ENCODE results near the gene LETM1.

Gene LETM1

DNA sequence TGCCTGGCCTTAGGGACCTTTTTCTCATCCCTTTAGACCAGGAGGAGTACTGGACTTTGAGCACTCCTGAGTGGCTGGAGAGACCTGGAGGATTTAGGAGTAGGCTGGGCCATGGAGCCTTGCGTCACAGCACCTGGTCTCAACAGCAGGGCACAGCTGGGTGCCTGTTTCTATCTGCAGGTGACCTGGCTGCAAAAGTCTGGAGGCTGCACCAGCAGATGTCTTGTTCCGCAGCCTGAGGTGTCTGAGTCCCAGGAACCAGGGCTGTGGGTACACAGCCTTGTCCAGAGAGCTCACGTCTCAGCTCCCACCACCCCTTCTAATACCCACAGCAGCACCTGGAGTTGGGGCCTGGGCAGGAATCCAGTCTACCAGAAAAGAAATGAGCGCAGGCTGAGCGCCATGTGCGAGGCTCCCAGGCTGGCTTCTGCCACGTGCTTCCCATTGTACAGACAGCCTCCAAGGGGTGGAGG lies 10.3 kb upstream of the LETM1 start:
- TF ChIP-seq, protein P1, sequence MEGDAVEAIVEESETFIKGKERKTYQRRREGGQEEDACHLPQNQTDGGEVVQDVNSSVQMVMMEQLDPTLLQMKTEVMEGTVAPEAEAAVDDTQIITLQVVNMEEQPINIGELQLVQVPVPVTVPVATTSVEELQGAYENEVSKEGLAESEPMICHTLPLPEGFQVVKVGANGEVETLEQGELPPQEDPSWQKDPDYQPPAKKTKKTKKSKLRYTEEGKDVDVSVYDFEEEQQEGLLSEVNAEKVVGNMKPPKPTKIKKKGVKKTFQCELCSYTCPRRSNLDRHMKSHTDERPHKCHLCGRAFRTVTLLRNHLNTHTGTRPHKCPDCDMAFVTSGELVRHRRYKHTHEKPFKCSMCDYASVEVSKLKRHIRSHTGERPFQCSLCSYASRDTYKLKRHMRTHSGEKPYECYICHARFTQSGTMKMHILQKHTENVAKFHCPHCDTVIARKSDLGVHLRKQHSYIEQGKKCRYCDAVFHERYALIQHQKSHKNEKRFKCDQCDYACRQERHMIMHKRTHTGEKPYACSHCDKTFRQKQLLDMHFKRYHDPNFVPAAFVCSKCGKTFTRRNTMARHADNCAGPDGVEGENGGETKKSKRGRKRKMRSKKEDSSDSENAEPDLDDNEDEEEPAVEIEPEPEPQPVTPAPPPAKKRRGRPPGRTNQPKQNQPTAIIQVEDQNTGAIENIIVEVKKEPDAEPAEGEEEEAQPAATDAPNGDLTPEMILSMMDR (IDR thresholded peaks at IDR 0.05) = no peak

GRCh38 chr4:1864076-1865008 lies 8.4 kb upstream of the LETM1 start:
- TF ChIP-seq, protein P1 (IDR thresholded peaks at IDR 0.05) = no peak

DNA sequence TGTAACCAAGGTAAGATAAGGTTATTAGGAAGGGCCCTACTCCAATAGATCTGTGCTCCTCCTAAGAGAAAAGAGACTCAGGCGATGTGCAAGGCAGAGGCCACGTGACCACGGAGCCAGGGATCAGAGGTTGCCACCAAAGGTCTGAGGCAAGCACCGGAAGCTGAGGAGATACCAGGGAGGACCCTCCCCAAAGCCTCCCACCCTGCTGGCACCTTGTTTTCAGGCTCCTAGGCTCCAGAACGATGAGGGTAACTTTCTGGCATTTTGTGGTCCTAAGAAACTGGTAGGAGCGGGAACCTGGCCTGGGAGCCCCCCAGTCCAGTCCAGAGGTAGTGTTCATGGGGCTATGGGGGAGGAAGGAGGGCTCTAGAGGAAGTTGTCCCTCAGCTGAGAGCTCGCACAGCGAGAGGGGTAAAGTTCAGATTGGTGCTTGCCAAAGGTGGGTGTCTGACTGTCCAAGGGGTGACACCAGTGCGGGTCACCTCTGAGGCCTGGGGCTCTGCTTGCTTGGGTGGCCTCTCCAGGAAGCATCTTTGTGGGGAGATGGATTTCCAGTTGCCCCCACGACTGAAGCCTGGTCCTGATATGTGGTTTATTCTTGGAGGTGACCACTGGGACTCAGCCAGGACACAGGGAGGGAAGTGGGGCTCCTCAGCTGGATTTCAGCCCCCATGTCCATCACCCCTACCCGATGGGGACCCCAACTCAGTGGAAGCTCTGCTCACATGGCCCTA lies 7.5 kb upstream of the LETM1 start:
- TF ChIP-seq, protein P1 (IDR thresholded peaks at IDR 0.05) = no peak

- TF ChIP-seq, protein P1 (IDR thresholded peaks at IDR 0.05) = no peak
Measured at GRCh38 chr4:1862961-1863296, 7.0 kb upstream of the LETM1 start.

- TF ChIP-seq, protein P1 (IDR thresholded peaks at IDR 0.05) = no peak
Measured at GRCh38 chr4:1862055-1862911, 6.3 kb upstream of the LETM1 start.

GRCh38 chr4:1859389-1859753 lies 3.4 kb upstream of the LETM1 start:
- TF ChIP-seq, protein P1 (IDR thresholded peaks at IDR 0.05) = no peak

DNA sequence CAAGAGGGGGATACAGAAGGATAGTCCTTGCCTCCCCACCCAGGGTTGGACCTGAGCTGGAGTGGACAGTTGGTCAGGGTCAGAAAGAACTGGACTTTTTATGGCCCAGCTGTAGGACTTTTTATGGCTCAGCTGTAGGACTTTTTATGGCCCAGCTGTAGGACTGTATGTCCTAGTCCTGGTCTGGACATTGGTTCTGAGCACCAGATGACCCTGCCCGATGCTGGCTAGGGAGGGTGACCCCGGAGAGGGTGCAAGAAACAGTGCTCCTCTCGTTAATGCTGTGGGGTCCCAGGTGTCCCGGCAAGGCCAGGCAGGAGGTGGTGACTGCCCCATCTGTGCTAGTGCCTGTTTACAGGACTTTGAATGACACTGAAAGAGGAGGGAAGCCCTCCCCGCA lies 2.0 kb upstream of the LETM1 start:
- TF ChIP-seq, protein P1 (IDR thresholded peaks at IDR 0.05) = no peak
